ENCODE measurements around the gene CHI3L1.

Gene CHI3L1

DNA sequence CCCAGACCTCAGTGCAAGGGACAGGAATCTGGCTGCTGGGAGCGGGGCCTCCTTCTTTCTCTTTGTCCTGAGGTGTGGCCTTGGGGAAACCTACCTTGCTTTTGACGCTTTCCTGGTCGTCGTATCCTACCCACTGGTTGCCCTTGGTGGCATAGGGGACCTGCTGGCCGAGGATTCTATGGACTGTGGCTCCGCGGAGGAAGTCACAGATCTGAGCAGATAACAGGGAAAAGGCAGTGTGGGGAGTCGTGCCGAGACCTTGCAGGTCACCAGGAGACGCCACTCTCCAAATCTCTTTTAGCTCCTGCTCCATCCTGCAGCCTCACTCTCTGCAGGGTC lies 6.9 kb downstream of the CHI3L1 start:
- no peak for DNase-seq

DNA sequence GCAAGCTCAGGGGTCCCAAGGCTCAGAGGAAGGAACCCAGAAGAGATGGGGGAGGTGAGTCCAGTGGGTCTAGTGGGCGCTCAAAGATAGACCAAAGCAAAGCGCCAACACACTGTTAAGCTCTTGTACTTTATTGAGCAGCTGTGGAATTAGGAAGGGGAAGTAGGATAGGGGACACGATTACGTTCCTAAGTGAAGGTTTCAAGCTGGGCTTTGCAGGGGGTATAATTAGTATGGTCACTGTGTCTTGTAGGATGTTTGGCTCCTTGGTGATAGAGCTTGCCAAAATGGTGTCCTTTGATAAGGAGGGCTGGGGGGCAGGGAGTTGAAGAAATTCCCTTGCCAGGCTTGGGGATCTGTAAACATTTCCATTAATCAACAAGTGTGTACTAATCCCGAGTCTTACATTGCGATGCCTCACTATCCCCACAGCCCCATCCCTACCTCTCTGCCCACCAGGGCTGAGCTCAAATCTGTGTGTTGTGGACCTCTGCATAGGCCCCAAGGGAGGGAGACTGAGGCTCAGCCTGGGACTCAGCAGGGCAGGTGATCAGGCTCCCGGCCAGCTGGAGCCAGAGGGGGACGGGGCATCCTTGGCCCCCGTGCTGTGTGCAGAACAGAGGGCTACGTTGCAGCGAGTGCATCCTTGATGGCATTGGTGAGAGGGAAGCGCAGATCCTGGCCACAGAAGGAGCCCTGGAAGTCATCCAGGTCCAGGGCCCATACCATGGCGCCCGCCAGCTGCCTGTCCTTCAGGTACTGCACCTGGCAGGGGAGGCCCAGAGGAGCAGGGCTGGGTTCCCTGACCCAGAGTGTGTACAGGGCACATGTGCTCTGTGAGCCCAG lies 7.5 kb downstream of the CHI3L1 start:
- DNase-seq = no peak

DNA sequence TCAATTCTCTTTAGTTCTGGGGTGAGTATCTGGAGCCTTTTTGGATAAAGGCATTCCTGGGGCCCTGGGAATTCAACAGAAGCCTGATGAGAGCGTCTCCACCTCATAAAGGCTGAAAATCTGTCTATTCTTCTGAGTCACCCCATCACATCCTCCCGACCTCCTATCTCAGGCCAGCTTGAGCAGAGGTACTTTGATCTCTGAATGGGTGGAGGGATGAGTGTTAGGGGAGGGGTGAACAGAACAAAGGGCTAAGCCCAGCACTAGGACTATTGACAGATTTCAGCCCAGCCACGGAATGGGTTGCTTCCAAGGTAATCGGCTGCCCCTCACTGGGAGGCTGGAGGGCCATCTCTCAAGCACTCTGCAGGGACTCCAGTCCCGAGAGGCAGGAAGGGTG lies 8.4 kb downstream of the CHI3L1 start:
- DNase-seq = no peak

DNA sequence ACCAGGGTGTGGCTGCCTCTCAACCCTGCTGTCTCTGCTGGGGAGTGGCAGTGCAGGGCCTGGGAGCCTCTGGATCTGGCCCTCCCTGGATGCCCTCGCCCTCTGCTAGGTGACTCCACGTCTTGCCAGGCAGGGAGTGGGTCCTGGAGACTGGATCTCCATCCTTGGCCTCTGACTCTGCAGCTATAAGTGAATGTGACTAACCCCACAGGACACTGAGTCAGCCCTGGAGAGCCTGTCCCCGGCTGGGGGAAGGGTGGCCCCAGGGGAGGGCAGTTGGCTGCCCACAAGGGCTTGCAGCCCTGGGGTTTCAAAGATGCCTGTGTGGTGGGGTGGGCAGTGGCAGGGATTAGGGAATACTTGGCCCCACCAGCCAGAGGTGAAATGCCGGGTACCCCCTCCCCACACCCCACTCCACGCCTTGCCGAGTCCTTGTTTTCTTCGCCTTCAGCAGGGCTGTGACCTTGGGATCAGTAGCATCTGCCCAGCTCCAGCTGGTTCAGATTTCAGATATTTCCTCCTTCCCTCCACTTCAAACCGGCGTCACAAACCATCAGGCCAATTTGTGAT lies 8.9 kb downstream of the CHI3L1 start:
- DNase-seq = no peak

DNA sequence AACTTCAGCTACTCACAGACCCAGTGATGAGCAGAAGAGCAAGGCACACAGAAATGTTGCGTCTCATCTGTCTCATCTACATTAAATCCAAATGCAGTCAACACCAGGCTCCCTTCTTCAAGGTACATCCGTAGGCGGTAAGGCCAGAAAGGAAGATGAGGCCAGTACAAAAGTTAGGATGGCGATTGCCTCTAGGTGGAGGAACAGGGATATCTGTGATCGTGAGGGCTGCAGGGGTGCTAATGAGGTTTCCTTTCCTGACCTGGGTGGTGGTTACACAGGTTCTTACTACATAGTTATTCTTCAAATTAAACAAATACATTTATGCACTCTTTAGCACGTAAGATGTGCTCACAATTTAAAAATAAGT lies 9.5 kb downstream of the CHI3L1 start:
- DNase-seq = no peak

DNA sequence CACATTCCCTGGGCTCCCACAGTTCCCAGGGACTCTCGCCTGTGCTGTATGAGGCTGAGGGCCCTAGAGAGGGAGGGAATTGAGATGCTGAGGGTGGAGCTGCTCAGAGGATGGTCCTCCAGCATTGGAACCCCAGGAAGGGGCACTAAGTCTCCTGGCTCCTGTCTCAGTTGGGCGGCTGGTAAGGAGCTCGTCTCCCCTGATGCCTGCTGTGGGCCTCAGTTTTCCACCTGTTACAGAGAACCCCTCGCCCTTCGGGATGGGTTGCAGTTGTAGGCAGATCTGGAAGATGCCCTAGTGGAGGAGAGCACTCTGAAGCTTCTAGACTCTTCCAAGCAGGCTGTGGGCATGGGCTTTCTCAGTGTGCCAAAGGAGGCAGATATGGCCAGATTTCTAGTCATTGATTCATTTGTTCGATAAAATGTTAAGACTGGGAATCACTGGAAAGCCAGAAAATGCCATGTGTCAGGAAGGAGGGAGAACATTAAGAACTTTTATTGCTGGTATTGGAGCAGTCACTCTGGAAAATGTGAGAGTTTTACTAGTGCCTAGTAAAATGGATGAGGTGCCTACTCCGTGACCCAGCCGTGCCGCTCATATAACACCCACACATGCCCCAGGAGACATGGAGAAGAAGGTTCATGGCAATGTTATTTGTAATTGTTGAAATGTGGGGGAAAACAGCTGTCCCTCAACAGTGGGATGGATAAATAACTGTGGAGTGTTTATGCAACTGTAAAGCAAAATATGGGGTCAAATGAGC lies 10.1 kb downstream of the CHI3L1 start:
- no peak for DNase-seq

DNA sequence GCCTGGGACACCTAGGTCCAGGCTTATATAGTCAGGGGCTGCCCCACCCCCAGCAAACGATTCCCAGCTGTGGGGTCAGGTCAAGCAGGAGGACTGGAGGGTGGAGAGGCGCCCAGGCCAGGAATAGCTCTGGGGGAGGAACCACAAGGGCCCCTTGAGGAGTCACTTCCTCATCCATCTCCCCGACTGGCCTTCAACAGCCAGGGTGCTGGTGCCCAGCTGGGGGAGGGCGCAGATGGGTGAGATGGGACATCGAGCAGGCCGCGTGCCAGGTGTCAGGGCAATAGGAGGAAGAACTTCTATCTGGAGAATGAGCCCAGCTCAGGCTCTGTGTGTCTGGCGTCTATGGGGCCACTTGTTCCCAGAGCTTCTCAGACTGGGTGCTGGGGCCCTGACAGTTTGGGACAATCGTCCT lies 10.7 kb downstream of the CHI3L1 start:
- DNase-seq = no peak

DNA sequence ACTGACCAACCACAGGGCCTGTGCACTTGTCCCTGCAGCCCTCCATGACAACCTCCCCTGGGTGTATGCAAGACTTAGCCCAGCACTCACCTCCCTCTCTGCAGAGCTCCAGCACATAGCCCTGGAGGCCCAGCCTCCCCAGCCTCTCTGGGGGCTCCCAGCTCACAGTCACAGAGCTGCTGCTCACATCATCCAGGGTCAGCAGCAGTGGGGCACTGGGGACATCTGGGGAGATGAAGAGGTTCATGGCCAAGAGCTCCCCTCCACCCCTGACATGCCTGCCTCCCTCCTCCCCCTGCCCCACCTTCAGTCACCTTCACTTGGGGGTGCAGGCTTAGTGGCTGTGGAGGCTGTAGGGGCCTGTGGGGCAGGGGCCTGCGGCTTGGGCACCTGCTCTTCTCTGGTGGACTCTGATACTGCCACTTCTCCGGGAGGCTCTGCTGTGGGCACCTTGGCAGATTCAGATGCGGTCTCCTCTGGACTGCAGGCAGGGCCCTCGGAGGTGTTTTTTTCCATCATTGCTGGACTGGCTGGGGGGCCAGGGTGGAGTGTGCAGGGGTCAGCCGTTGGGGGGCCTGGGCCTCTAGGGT lies 11.2 kb downstream of the CHI3L1 start, which contains the start of gene MYBPH:
Gene MYBPH, minus strand, starts transcription at position 590 of the 590 bp plus-strand sequence. Its CDS starts 71 bp downstream, at position 519.
- no peak for DNase-seq

DNA sequence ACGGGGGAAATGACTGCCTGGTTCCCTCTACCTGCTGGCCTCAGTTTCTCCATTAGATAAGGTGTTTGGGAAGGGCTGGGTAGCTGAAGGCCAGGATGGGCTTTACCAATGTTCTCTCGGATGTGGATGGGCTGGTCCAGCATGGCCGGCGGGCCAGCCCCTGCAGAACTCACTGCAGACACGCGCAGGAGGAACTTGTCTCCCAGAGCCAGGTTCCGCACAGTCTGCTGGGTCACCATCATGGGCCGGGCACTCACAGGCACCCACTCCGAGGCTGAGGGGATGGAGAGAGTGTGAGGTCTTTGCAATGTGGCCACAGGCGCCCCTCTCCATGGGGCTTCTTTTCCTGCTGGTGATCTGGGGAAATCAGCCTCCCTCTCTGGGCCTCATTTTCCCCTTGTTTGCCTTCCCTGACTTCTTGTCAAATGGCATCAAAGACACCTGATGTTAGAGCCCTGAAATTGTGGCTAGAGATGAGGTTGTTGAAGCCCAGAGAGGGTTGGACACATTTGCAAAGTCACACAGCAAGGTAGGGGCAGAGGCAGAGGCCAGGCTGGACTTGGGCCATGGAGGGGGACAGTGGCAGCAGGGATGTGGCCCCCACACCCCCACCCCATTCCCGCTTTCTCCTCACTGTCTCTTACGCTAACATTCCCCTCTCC lies 12.0 kb downstream of the CHI3L1 start:
- DNase-seq = no peak

DNA sequence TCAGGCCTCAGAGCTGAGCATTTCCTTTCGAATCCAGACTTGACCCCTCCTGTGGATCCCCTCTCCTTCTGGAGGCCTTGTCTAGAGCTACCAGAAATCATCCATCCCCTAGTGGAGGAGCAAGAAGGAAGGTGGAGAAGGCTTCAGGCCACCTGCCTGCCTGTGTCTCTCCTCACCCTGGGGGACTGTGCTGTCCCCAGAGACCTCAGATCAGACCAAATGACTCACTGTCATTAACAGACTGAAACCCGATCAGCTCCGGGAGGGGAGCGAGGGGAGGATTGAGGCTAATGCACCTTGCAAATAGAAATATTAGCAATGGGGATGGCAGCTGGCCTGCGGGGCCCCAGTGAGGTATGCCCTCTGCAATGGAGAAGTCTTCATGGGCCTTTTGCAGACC lies 12.9 kb downstream of the CHI3L1 start:
- DNase-seq = no peak

DNA sequence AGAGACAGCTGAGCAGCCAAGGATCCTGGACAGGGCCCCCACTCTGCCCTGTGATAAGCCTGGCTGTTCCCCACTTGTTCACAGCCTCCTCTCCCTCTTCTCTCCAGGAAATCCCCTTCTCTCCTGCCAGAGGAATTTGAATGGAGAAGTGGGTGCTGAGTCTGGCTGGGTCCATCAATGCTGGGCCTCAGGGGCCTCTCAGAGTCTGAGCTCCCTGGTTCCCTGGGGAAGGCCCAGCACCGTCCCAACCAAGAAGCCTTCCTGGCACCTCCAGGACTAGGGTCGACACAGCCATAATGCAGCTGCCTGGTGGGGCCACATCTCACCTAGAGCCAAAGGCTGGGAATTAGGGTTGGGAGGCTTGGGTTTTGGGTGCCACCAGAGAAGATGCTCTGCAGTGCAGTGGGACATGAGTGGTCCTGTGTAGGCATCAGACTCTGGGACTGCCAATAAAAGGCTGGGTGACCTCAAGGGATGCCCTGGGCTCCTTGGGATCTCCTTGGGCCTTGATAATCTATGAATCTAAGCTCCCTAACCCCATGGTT lies 13.4 kb downstream of the CHI3L1 start:
- DNase-seq = no peak

DNA sequence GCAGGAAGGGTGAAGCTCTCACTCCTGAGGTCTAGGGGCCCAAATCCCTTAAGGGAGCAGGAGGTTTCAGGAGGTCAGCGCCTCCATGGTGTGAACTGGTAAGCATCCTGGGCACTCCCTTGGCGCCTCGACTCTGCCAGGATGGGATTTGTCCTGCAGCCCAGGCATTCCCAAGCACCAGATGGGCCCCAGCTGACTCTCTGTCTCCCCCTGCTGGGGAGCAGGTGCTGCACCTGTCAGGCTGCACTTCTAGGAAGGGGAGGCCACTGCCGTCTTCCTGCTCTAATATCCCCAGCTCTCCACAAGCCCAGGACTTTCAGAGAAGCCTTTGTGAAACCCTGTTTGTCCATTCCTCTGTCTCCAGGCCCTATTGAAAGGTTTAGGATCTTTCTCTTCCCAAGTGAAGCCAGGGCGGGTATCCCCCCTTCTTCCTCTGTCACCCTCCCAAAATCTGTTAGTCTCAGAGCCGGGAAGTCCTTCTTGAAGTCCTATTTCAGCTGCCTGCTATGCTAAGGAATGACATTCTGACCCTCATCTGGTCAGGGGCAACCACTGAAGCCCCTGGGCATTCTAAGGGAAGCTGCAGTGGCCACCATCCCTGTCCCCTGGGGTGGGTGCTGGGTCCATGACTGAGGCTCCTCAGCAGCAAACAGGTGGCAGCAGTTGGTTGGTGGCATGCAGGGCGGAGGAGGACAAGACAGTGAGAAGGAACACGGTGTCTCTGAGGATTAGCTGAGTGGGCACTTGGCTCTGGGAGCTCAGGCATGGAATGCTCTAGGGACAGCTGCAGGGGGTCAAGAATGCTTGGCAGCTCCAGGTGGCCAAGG lies 14.1 kb downstream of the CHI3L1 start:
- DNase-seq = peak; percentile 72

DNA sequence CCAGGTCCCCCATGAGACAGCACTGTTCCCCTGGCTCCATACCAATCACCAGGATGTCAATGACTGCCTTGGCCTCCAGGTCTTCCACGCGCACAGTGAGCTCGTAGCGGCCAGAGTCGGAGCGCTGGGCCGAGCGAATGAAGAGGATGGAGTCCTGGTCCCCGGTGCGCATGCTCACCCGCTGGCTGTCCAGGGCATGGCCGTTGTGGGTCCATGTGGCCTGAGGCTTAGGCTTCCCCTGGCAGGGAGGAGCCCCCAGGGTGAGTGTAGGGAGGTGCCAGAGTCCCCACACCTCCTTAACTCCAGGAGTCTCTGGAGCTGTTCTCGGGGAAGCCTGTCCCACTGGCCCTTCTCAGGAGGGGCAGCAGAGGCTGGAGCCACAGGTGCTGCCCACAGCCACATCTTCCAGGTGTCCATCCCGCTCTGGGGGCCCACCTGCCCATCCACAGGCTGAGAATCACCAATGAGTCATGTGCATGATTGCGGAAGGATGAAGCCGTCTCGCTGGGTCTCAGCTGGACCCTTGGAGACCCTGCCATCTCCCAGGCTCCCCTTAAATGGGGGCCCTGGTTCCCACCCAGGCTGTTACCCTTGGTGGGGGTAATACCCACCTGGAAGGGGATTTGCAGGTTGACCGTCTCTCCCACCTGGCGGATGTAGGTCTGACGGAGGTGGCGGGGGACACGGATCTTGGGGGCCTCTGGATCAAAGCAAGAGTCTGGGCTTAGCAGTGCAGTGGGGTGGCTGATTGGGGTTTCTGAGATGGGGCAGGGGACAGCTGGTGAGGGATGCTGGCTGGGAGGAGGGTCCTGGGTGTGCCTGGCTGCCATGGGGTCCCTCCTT lies 14.9 kb downstream of the CHI3L1 start:
- DNase-seq = no peak

DNA sequence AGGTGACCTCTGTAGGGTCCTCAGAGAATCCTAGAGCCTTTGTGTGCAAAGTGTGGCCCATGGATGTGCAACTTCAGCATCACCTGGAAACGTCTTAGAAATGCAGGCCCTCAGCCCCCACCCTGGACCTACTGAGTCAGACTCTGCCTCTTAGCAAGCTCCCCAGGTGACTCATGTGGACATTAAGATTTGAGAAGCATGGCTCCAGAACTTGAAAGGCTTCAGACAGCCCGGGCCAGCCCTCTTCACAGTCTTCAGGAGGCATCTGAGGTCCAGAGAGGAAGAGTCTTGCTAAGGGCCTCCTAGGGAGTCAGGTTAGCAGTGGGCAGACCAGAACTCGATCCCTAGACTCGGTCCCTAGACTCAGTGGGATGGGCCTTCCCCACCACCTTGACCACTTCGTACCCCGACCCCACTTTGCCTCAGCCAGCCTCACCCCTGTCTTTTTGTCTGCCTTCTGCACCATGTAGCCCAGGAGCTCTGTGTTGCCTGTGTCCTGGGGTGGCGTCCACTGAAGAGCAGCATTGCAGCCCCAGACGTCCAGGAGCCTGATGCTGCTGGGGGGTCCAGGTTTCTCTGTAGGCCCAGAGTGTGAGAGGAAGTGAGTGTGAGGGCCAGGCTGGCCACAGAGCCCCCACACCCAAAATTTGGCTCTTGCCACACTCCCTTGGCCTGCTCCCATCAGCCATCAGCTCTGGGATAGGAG lies 15.7 kb downstream of the CHI3L1 start:
- DNase-seq = no peak

DNA sequence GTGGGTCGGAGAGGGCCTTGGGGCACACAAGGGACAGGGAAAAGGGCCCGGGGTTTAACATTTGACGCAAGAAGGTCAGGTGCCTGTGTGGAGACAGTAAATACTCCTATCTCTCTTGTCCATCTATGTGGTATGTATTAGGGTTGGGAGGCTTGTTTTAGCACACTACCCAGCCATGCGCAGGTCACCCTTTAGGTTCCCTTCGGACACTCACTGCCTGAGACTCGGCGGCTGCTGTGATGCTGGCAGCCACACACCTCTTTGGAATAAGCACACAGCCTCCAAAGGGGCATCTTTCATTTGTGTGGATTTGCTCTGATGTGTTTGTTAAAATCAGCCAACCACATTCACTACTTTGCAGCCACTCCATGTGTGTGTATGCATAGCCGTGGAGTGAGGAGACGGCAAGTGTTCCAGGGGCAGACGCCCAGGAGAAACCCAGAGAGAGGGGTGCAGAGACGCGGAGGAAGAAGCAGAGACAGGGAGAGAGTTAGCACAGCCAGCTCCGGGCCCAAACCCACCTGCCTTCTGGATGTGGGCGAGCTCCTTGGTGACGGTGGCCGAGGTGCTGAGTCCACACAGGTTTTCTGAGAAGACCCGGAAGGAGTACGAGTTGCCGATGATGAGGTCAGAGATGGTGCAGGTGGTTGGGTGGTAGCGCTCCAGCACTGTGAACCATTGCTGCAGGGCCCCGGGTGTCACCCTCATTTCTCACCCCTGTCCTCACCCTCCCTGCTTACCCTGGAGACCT lies 16.6 kb downstream of the CHI3L1 start:
- DNase-seq = no peak

DNA sequence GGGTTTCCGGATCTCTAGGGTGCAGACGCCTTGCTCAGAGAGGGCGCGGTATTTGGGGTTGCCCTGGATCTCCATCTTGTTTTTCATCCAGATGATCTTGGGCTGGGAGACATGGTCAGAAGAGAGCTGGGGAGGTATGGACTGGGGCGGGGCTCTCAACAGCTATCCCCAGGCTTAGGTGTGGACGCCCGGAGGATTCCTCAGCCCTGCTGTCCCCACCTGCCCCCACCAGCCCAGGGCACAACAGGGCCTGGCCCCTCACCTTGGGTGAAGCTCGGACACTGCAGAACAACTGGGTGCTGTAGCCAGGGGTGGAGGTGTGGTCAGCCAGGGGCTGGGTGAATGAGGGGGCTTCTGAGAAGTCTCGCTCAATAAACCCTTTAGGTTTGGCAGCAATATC lies 17.5 kb downstream of the CHI3L1 start:
- DNase-seq = no peak

DNA sequence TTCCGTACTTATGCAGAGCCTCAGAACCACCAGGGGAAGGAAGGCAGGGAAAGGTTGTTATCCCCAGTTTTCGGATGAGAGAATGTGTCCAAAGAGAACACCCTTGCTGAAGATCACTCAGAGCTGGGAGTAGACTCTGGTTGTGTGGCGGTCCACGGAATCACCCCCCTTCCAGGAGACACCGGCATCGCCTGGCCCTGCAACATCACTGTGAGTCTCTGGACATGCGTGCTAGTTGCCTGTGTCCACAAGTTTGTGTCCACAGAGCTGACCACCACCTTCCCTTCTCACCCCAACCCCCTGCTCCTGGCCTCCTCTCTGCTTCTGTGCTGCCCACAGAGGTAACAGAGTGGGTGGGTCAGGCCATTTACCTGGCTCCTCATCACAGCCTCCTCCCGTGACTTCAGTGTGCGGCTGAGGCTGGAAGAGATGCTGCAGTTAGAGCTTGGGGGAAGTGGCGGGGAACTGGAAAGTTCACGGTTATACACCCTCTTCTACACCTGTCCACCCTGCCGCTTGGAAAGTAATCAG lies 18.2 kb downstream of the CHI3L1 start:
- DNase-seq = no peak

DNA sequence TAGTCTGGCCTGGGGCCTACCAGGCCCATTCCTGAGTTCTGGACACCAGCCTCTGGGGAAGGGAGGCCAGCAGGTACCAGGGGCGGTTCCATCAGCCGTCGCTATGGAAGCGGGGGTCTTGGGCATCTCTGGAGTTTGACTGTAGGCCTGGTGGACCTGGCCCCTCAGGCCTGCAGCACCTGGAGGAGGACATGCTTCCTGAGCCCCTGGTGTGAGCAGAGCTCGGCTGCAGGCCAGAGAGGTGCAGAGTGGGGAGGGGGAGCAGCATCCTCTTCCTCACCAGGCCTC lies 18.6 kb downstream of the CHI3L1 start:
- DNase-seq = no peak
